Measurements from ENCODE around the gene CTIF.
A peak's percentile ranks its signal among the peaks of the same experiment; 100 is the strongest.

CTIF gene

DNA sequence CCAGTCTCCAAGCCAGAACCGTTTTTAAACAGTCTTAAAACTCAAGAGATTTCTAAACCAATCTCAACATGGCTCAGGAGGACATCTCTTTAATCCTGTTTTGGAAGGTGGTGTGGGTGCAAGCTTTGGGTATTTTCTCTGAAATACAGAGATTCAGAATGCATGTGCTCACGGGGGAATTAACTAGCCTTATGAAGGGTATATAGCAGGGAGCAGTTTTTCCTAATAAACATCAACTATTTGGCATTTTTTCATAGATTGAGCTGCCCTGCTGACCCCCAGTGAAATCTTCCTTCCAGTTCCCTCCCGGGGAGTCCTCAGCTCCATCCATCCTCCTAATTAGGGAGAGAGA lies 289.3 kb downstream of the CTIF start:
- DNase-seq, result peak; percentile 48

DNA sequence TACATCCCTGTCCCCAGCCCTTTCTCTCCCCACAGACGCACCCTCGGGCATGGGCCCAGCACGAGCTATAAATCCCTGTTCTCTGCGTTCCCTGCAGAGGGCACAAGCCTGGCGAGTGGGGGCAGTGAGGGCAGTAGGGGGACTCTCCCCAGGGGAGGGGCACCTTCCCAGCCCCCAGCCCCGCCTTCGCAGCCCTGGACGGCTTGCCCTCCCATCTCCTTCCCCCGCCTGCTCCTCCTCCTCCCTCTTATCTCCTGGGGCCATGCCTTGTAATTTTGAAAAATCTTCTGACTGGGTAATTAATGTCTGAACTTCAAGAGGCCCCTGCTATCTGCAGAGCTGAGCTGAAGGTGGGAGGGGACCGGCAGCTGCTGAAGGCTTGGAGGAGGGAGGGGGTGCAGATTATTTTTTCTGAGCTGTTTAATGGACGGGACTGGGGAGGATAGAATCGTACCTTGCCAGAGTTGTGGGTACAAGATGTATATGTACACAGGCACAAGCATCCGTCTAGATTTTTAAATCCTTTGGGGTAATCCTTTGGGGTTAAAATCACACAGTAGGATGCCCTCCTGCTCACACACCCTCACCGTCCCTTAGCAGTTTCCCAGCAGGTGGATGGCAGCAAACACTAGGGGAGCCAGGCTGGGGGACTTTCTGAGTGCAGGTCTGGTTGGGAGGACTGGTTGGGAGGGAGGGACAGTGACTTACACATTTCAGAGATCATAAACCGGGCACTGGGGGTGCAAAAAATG lies 290.0 kb downstream of the CTIF start:
- peak; percentile 74 for DNase-seq

DNA sequence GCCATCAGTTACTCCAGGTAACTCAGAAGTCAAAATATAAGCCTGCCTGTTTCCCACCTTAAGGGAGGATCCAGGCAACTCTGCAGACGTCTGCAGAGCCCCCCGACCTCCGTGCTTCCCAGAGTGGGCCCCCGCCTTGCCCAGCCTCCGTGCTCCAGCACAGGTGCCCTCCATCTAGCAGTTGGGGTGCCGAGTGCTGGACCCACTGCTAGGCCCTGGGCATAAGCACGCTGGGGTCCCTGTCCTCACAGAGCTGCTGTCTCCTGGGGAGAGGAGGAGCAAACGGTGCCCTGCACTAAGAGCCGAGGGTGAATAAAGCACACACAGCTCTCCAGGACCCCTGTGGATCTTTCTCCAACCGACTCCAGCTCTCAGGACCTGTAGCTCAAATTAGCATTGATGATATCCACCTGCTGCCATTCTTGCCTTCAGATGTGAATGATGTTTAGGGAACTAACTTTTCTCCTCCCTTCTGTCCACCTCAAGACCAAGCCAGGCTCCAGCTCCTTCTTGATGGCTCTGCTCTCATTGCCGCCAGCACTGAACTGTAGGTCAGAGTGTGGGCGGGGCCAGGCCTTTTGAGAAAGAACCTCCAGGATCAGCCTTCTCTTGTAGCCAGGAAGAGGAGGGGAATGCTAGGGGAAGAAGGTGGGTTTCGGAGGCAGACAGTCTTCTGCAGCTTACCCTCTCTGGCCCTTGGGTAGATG lies 290.8 kb downstream of the CTIF start:
- DNase-seq, result no peak

DNA sequence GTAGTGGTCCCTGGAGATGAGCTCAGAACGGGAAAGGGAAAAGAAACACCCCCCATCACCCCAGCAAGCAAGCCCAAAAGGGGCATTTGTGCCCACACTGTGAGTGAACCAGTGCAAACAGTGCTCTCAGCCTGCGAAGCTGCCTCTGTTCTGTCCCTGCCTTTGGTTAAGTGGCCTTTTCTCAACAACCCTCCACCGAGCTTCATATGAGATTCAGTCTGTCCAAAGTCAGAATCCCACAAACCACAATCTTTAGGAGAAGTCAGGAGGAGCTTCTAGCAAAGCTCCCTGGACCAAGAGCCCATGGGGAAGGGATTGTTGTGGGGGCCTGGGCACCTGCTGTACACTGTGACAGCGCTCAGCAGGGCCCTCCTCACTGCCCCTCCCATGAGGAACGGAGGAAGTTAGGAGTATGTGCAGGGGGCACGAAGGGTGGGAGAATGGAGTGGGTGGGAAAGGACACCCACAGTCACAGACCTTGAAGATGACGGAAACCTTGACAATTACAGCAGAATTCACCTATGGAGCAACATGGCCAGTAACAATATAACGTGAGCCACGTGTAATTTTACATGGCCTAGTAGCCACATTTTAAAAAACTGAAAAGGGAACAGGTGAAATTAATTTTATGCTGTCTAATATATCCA lies 292.4 kb downstream of the CTIF start:
- DNase-seq, result no peak

DNA sequence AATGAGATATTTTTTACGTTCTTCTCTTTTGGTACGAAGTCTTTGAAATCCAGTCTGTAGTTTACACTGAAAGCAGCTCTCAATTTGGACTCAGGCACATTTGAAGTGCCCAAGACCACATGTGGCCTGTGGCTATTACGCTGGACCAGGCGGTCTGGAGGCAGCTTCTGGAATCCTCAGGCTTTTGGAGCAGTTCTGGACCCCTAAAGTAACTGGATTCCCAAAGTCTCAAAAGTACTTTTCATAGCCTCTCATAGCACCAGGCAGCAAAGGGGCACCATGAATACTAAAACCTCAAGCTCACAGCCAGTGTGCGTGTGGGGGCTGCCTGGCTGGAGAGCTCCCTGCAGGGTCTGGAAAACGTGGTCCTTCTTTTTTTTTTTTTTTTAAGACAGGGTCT lies 293.0 kb downstream of the CTIF start:
- no peak for DNase-seq

DNA sequence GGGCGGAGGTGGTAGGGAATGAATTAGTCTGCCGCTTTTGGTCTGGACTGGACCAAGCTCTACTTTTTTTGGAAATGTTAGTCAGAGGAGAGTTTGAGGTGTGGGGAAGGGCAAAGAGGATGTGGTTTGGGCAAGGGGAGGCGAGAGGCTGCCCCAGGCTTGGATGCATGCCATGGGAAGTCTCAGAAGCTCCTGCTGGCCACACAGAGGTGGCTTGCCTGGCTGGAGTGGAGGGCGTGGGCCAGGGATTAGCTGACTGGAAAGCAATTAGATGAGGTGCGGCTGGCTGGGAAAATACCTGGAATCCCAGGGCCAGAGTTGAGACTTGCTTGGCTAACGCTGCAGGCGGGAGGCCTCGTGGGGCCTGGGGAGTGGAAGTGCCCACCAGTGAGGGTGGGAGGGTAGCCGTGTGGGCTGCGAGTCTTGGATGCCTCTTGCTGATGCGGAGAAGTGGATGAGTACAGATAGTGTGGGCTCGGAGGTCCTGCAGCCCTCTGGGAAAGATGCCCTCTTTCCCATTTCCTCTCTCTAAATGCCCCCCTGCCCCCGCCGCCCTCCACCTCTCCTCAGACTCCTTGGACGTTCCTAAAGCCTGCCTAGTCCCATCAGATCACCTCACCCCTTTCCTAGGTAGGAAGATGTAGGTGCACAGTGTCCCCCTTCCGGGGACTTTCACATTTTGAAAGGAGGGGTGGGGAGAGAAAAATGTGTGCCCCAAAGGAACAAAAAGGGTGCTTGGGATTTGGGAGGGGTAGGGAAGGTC lies 294.3 kb downstream of the CTIF start:
- DNase-seq, result no peak

DNA sequence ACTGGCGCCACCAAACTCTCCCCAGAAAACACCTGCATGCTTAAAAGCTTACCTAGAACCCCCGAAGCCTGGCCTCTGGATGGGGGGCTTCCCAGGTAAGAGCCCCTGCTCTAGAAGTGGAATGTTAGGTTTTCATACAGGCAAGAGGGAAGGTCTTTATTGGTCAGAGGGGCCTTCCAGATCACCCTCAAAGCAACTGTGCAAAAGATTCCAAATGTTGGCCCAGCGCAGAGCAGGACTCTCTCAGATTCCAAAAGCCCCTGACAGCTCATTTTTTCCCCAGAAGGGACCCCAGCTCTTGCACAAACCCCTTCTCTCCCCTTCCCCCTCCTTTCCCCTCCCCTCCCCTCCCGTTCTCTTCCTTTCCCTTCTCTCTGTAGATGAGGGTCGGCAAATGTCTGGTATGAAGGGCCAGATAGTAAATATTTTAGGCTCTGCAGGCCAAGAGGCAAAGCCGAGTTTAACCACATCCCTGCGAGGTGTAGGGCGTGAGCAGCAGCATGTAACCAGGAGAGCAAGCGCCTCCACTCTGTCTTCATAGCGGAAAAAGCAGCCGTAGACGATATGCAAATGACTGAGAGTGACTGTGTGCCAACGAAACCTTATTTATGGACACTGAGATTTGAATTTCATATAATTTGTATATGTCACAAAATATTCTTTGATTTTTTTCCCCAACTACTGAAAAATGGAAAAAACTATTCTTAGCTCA lies 295.0 kb downstream of the CTIF start:
- no peak for DNase-seq

DNA sequence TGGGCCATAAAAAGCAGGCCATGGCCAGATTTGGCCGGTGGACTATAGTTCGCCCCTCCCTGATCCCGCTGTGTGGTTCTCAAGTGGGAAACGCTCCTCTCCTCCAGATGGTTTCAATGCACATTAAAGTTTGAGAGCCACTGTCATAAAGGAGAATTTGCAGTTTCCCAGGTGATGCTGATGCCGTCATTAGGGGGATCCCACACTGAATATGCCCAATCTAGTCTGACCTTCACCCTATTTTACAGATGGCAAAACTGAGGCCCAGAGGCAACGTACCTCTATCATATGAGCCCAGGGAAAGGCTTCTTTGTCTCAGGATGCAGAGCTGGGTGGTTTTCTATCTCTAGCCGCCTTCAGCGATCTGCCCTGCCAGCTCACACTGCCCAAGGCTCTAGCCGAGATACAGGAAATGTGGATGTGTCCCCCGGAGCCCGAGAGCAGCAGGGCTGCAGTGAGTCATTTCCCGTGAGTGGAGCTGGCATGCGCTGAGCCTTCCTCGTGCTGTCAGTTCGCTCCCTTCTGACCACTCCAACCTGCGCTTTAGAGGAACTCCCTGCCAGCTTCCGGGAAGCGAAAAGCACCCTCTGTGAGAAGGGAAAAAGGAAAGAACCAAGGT lies 295.7 kb downstream of the CTIF start:
- DNase-seq, result no peak

DNA sequence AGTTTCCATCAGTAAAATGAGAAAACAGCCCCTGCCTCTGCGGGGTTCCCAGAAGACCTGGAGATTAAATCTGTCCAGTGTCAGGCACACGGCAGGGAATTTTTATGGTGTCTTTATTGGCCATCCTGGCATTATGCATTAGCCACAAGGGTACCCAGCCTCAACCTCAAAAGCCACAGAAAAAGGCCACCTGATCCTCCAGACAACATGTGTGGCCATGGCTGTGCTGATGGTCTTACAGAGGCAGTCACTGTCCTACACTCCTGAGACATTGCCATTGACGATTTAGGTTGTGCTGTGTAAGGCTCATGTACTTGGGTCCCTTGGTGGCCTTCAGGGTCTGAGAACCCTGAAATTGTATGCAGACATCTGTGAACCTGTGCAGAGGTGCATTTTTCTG lies 296.3 kb downstream of the CTIF start:
- DNase-seq, result no peak

DNA sequence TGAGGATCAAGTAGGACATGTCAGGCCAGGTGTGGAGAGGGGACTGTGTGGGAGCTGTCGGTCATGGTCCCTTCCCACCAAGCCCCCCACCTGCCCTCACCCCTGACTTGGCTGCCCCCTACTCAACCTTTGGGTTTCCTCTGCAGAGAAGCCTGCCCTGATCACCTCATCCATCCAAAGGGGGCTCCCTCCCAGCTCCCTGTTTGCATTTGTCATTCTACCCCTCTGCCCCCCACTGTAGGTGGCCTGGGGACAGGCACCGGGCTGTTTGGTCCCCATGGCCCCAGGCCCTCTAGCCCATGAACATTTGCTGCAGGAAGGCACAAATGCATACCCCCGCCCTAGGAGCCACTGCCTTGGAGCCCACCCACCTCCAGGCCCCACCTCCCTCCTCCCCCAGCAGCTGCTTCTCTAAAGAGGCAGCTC lies 296.9 kb downstream of the CTIF start:
- DNase-seq, result no peak

DNA sequence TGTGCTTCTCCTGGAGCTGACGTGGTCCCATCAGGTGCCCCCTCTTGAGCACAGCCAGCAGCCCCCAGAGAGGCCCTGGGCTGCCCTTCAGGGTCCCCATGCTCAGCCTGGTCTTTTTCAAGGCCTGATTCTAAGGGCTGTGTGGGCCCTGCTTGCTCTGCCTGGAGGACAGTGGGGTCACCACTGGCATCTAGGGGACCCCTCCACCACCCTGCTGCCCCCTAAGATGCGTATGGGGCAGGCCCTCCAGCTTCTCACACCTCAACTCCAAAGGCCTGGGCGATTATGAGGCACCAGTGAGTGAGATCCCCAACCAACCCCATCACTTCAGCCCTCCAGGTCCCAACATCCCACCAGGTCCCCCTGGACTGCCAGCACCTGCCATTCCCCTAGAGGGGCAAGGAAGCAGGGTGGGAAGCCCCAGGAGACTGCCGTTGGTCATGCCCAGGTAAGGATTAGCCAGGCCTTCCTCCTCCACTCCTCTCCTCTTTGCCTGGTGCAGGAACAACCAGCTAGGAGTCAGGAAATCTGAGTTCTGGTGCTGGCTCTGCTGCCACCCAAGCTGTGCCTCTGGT lies 297.5 kb downstream of the CTIF start:
- DNase-seq, result no peak

DNA sequence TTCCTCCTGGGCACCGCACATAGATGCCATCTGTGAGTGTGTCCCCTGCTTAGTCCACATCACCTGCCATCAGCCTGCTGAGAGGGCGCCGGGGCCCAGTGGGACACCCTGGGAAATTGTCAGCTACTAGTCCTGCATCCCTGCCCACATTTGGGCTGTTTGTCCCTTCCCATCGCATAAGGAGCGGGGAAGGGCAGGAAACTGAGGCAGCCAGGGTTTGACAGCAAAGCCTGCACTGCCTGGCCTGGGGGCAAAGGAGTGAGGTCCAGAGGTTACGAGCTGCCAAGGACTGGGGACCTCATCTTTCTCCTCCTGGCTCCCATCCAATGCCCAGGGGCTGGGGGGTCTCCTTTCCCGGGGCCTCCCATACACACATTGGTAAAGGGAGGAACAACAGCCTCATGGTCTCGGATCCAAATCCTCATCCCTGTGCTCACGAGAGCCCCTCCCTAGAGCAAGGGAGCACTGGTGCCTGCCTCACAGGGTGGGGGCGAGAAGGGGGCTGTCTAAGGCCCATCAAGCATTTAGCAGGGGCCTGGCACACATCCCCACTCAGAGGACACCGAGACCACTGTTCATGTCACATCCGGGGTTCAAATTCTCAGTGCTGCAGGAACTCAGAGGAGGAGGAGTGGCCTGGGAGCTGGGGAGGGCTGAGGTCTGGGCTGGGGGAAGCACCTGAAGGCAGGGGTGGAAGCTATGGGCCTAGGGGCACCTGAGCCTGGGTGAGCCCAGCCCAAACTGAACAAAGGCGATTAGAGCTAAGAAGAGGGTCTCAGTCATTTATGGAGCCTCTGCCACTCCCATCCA lies 298.2 kb downstream of the CTIF start:
- DNase-seq, result no peak

DNA sequence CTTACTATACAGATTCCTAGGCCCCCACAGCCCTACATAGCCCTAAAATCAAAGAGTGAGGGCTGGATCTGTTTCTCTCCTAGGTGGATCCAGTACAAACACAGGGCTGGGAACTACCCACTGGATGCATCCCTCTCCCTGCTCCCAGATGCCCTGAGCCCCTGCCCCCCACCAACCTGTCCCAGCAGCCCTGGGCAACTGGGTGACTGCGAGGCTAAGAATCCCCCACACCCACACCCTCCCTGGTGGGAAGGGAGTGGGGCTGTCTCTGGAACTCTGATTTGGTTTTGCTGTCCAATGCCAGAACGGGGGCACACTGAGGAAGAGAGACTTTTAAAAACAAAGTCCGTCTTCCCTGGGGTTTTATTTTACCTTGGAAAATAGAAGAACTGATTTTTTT lies 298.8 kb downstream of the CTIF start:
- DNase-seq, result no peak

DNA sequence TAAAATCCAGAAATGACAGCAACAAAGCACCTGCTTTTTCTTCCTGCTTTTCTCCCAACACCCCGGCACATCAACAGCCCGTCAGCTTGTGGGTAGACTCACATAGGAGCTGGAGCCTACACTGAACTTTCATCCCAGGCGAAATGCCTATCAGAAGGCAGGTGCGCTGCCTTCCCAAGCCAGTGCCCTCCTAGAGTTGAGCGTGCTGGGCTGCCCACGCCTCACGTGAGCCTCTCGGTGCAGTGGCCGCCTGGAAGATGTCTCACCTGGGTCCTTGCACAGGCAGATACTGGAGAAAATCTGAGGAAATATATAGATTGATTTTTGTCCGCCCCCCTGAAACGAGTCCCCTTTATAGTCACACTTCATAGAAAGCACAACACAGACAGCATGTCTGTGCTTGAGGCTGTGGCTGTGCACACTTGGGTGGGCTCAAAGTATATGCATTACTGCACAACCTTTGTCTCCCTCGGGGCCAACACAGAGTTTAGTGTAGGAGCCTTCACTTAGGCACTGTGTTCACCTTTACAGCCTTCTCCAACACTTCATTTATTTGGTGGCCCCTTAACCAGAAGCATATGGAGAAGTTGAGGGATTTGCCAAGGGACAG lies 299.4 kb downstream of the CTIF start:
- no peak for DNase-seq

DNA sequence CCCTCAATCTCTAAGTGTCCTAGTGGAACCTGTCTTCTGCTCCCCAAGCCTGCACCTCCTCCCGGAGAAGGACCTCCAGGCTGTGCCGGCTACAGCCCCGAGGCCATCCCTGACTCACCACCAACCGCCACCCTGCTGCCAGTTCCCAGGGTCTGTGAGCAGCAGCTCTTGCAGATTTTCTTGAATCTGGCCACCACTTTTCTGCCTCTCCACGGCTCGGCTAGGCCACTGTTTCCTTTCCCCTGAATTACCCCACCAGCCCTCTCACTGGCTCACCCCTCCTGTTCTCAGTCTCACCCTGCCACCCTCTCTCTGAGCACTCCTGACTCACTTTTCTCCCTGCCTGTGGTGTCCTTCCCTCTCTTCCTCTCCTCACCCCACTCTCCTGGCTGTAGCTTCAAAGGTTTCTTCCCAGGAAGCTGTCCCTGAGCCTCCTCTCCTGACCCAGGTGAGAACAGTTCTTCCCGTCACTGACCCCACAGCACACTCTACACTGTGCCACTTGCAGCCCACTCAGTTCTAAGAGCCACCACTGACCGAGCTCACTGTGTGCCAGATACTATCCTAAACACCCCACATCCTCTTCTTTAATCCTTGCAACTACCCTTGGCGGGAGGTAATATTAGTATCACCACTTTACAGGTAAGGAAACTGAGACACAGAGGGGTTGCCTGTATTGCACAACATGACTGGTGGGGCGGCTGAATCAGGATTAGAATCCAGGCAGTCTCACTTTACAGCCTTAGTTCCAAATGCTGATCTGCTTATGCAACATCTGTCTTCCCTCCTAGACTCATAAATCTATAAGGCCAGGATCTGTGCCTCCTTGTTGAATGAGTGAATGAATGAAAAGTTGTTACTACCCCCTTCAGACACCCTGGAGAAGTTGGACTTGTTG lies 300.3 kb downstream of the CTIF start:
- DNase-seq, result no peak

DNA sequence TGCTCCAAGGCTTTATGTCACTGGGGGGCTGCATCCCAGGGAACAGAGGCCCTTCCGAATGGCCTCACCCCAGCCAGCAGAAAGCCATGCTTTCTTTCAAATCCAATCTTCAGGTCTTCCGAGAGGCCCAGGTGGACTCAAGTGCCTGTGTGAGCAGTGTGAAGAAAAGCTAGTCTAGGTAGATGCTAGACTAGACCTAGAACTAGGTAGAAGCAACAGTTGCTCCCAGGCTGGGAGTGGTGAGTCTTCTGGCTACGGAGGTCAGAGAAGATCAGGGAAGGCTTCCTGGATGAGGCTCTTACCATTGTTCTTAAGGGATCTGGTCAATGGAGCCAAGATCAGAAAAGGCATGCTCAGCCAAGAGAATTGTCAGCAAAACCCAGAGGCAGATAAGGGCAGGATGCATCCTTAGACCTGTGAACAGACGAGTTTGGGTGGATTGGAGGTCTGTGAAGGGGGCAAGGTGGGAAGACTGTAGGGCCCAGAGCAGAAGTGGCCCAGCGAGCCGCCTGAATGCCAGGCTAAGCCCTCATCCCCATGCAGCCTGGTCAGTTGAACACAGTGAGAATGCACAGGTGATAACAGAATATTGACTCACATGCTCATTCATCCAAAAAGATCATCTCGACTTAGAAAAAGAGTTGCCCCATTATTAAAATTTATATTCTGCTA lies 301.1 kb downstream of the CTIF start:
- no peak for DNase-seq

DNA sequence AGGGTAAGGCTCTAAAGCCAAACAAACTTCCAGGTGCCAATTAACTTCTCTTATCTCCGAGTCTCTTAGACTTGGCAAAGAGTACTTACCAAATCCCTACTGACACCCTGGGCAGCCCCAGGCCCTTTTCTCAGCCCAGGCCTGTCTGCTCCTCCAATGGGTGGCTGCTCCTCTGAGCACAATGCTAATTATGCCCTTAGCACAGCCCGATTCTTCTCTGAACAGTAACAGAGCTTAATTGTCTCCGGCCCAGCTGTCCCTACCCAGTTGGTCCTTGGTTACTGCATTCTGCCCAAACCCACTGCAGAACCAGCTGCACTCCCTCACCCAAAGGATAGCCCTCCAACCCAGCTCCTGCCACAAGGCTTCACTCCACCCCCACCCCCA lies 301.7 kb downstream of the CTIF start:
- no peak for DNase-seq

DNA sequence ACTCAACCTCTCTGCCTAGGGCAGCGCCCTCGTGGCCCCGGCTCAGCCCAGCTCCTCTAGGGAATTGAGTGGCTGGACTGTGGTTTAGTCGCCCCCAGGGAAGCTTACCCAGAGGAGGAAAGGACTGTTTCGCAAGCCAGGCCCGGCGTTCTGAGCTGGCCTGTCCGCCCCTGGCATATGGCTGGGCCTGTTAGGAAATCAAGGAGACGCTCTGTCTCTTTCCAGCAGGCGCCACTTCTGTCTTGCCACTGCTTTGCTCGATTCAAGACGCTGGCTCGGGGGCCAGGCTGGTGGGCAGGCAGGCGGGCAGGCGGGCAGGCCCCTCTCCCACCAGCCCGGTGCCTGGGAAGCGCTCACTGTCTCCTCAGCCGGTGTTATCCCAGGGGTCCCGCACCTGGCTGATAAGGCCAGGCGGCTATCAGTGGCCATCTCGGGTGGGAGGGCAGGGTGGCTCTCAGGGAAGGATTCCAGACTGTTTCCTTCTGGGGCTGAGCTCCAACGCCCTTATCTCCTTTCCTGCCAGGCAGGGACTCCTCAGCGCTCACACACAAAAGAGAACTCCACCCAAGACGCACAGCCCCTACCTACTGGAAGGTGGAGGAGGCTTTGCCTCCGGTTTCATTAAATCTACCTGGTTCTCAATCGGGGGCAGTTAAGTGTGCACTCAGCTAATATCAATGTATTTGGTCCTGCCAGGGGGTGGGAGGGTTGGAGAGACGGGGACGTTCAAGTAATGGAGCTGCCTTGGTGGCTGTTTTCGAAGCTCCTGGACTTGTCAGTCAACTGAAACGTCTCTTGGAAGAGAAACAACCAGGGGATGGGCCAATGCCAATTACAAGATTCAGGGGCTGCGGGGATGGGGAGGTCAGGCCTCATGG lies 302.8 kb downstream of the CTIF start:
- DNase-seq, result no peak

All from NCI-H2171 treated with DMSO at 0.1 percent for 48 hours (cell line).